AG10803 (cell line): ENCODE measurements around the gene AKT3.

Experiments
- DNase-seq: peaks from one replicate; pipeline ENCODE4 v3.0.0; 2010; ENCODE audit warnings: low read depth
- H3K4me3 ChIP-seq: 2 replicates; pipeline ENCODE4 v1.5.1; 2011; ENCODE audit warnings: mild to moderate bottlenecking, low read length, control low read depth
- CTCF ChIP-seq: conservative IDR thresholded peaks from 2 replicates; pipeline ENCODE4 v1.5.1; 2011; ENCODE audit warnings: mild to moderate bottlenecking, low read length, control low read depth, inconsistent platforms

AKT3 gene

GRCh38 chr1:243529512-243529911 lies 320.5 kb downstream of the AKT3 start:
- no peak for DNase-seq
- TF ChIP-seq CTCF: no peak
- no peak overlapping the region for H3K4me3 ChIP-seq

GRCh38 chr1:243528459-243529121 lies 321.5 kb downstream of the AKT3 start:
- DNase-seq: no peak
- TF ChIP-seq CTCF: no peak

GRCh38 chr1:243526180-243526579 lies 323.9 kb downstream of the AKT3 start:
- no peak for TF ChIP-seq CTCF
- H3K4me3 ChIP-seq: no peak overlapping the region
- DNase-seq: no peak

More at GRCh38 chr1:243528459-243529121, 321.5 kb downstream of the AKT3 start:
- no peak overlapping the region for H3K4me3 ChIP-seq

GRCh38 chr1:243525085-243525487 lies 325.0 kb downstream of the AKT3 start:
- no peak for TF ChIP-seq CTCF
- DNase-seq: peak; percentile 60
- H3K4me3 ChIP-seq: no peak overlapping the region

- DNase-seq: no peak
- no peak for TF ChIP-seq CTCF
- no peak overlapping the region for H3K4me3 ChIP-seq
Observed at GRCh38 chr1:243523766-243524165, 326.3 kb downstream of the AKT3 start.

GRCh38 chr1:243520831-243521230 lies 329.2 kb downstream of the AKT3 start:
- no peak for DNase-seq
- no peak for TF ChIP-seq CTCF
- no peak overlapping the region for H3K4me3 ChIP-seq

GRCh38 chr1:243514927-243515326 lies 335.1 kb downstream of the AKT3 start:
- no peak for DNase-seq

More at GRCh38 chr1:243514927-243515326, 335.1 kb downstream of the AKT3 start:
- no peak for TF ChIP-seq CTCF
- H3K4me3 ChIP-seq: no peak overlapping the region
